Neural cell (in vitro differentiated cells): ENCODE results near the gene ZDHHC5. TPM values are rescaled to one million over a fixed set of nuclear protein-coding genes. Genes with fewer than 3 reads are reported as not detected.

Experiments
- H2AFZ ChIP-seq: fragments of 200-600, 300-800 bp; sonication (generic), shearing (Covaris generic); 2 replicates; pipeline ENCODE4 v1.6.0; 2014; ENCODE audit warnings: low read depth, mild to moderate bottlenecking, antibody characterized with exemption, low read length, moderate library complexity
- H3F3A ChIP-seq: fragments of 200-600 bp; shearing (Covaris generic); 2 replicates; pipeline ENCODE4 v1.6.1; 2016; ENCODE audit warnings: mild to moderate bottlenecking, moderate library complexity, mixed read lengths, antibody characterized with exemption, low read length; ENCODE audit not compliant: insufficient read depth, poor library complexity, severe bottlenecking
- H3K27ac ChIP-seq: fragments of 200-600, 300-800 bp; sonication (generic), shearing (Covaris generic); 2 replicates; pipeline ENCODE4 v1.5.1; 2014; ENCODE audit warnings: mild to moderate bottlenecking, low read length, moderate library complexity
- H3K27me3 ChIP-seq: fragments of 300-800, 200-600 bp; sonication (generic), shearing (Covaris generic); 2 replicates; pipeline ENCODE4 v1.6.0; 2014; ENCODE audit warnings: mild to moderate bottlenecking, low read depth, low read length, moderate library complexity; ENCODE audit not compliant: insufficient read depth
- H3K36me3 ChIP-seq: fragments of 300-800, 200-600 bp; sonication (generic), shearing (Covaris generic); 2 replicates; pipeline ENCODE4 v1.5.1; 2014; ENCODE audit warnings: mild to moderate bottlenecking, antibody characterized with exemption, low read length, moderate library complexity; ENCODE audit not compliant: insufficient read depth
- H3K4me2 ChIP-seq: fragments of 300-800, 200-600 bp; sonication (generic), shearing (Covaris generic); 2 replicates; pipeline ENCODE4 v1.6.0; 2014; ENCODE audit warnings: mild to moderate bottlenecking, low read length
- H3K4me3 ChIP-seq: fragments of 300-800, 200-600 bp; sonication (generic), shearing (Covaris generic); 2 replicates; pipeline ENCODE4 v1.5.1; 2014; ENCODE audit warnings: mild to moderate bottlenecking, low read length, moderate library complexity
- H3K79me2 ChIP-seq: fragments of 200-600 bp; shearing (Covaris generic); replicated peaks from 2 replicates; pipeline ENCODE4 v1.6.0; 2014; ENCODE audit warnings: mild to moderate bottlenecking, low read length, moderate library complexity; ENCODE audit not compliant: insufficient read depth
- H3K9ac ChIP-seq: fragments of 300-800, 200-600 bp; sonication (generic), shearing (Covaris generic); 2 replicates; pipeline ENCODE4 v1.6.1; 2016; ENCODE audit warnings: mild to moderate bottlenecking, low read length, mixed read lengths
- H3K9me2 ChIP-seq: fragments of 200-600 bp; shearing (Covaris generic); 2 replicates; pipeline ENCODE4 v1.6.1; 2016; ENCODE audit warnings: mild to moderate bottlenecking, low read length, mixed read lengths; ENCODE audit not compliant: insufficient read depth
- H3K9me3 ChIP-seq: fragments of 200-600, 300-800 bp; sonication (generic), shearing (Covaris generic); 2 replicates; pipeline ENCODE4 v1.6.1; 2016; ENCODE audit warnings: mild to moderate bottlenecking, mixed run types, low read length, moderate library complexity, mixed read lengths
- H4K20me1 ChIP-seq: fragments of 200-600 bp; shearing (Covaris generic); 2 replicates; pipeline ENCODE4 v1.6.1; 2016; ENCODE audit warnings: mild to moderate bottlenecking, mixed run types; ENCODE audit not compliant: insufficient read depth
- CTCF ChIP-seq: fragments of 450-650 bp; IDR thresholded peaks from 2 replicates; pipeline ENCODE4 v1.5.1; 2014; ENCODE audit warnings: antibody characterized with exemption, mild to moderate bottlenecking, moderate library complexity; ENCODE audit not compliant: poor library complexity, severe bottlenecking
- EP300 ChIP-seq: fragments of 450-650 bp; conservative IDR thresholded peaks from 2 replicates; pipeline ENCODE4 v1.6.1; 2014; ENCODE audit warnings: antibody characterized with exemption, mild to moderate bottlenecking, moderate library complexity; ENCODE audit not compliant: poor library complexity, severe bottlenecking
- EZH2 ChIP-seq: fragments of 200-600, 300-800 bp; shearing (Covaris generic), sonication (generic); IDR thresholded peaks from 2 replicates; pipeline ENCODE4 v1.6.1; 2014; ENCODE audit warnings: antibody characterized with exemption, low read length, borderline replicate concordance, mild to moderate bottlenecking; ENCODE audit not compliant: insufficient read depth, poor library complexity, severe bottlenecking
- MXI1 ChIP-seq: fragments of 450-650 bp; conservative IDR thresholded peaks from 2 replicates; pipeline ENCODE4 v1.6.1; 2014; ENCODE audit warnings: antibody characterized with exemption, mild to moderate bottlenecking; ENCODE audit not compliant: poor library complexity, severe bottlenecking
- POLR2AphosphoS5 ChIP-seq: IDR thresholded peaks from 2 replicates; pipeline ENCODE4 v1.6.1; 2012
- RAD21 ChIP-seq: fragments of 450-650 bp; conservative IDR thresholded peaks from 2 replicates; pipeline ENCODE4 v1.6.1; 2014; ENCODE audit warnings: antibody characterized with exemption, mild to moderate bottlenecking, moderate library complexity
- REST ChIP-seq: IDR thresholded peaks from 2 replicates; pipeline ENCODE4 v1.6.1; 2012; ENCODE audit warnings: borderline replicate concordance
- SMC3 ChIP-seq: fragments of 450-650 bp; conservative IDR thresholded peaks from 2 replicates; pipeline ENCODE4 v1.6.1; 2014; ENCODE audit warnings: antibody characterized with exemption, mild to moderate bottlenecking, moderate library complexity; ENCODE audit not compliant: poor library complexity
- TAF1 ChIP-seq: IDR thresholded peaks from 2 replicates; pipeline ENCODE4 v1.6.1; 2012; ENCODE audit warnings: low read depth
- polyA plus RNA-seq: library from polyadenylated mRNA; depleted of rRNA; stranded (reverse); fragments of >200 nt; gene quantifications from 2 replicates; pipeline ENCODE4 v1.2.3, GENCODE V29; 2014

The ZDHHC5 gene
- polyA plus RNA-seq, 1 donor from 2014 or later = 15.8 TPM

DNA sequence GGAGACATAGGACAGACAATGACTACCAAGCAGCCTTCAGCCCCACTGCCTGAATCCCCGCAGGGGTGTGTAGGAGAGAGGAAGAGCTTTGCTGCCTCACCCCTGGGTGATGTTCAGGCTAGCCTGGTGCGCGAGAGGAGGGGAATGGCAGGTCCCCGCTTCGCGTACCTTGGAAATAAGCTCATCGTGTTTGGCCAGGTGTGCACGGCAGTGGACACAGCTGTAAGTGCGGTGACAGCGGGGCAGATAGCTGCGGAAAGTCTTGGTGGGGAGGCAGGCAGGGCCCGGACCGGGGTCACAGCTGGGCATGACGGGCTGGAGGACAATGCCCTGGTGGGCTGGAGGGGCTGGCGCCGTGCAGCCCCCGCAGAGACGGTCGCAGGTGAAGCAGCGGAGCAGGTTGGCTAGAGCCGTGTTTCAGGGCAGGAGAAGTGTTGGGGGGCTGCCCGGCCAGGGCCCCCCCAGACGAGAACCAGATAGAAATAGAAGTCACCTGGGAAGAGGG lies 21.1 kb upstream of the ZDHHC5 start:
- Histone ChIP-seq H3K4me3 (peak overlapping the region; percentile 76), H3K9me2 (no peaks in the 10 kb centered on the region), H3K79me2 (peaks cover 10% of the 10 kb centered on the region), H2AFZ (no peak overlapping the region), H3K27ac (no peak overlapping the region), H3K9ac (peak overlapping the region; percentile 97), H3K9me3 (no peaks in the 10 kb centered on the region), H3K27me3 (no peaks in the 10 kb centered on the region), H3K36me3 (no peaks in the 10 kb centered on the region), H3K4me2 (peak overlapping the region; percentile 29), H4K20me1 (no peaks in the 10 kb centered on the region), H3F3A (no peaks in the 10 kb centered on the region)
- TF ChIP-seq MXI1 (no peak), EZH2 (no peak), TAF1 (no peak), POLR2AphosphoS5 (no peak), CTCF (no peak), RAD21 (no peak), SMC3 (no peak), EP300 (no peak), REST (no peak)

DNA sequence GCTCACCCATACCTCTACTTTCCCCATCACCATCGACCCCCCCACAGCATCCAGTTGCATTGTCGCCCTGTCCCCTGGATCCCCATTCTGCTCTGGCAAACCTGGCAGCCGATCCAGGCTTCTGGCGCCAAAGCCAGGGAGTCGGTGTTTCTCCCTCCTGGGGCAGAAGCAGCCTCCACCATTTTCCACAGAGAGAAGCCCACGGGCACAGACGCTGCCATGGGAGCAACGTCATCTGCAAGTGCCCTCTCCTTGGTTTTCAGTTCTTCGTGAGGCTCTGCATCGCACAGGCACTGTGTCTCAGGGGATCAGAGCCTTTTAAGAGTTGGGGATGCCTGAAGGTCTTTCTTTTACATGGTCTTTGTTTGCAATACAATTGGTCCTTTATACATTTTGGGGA lies 20.5 kb upstream of the ZDHHC5 start:
- H3K27ac ChIP-seq = peak overlapping the region; percentile 94
- peak overlapping the region; percentile 97 for H3K9ac ChIP-seq
- H4K20me1 ChIP-seq = no peaks in the 10 kb centered on the region

More for the DNA sequence above, 20.5 kb upstream of the ZDHHC5 start:
- Histone ChIP-seq H3K36me3 (no peaks in the 10 kb centered on the region), H2AFZ (no peak overlapping the region), H3F3A (no peaks in the 10 kb centered on the region), H3K9me3 (no peaks in the 10 kb centered on the region), H3K9me2 (no peaks in the 10 kb centered on the region), H3K79me2 (peaks cover 9% of the 10 kb centered on the region), H3K4me2 (peak overlapping the region; percentile 97), H3K27me3 (no peaks in the 10 kb centered on the region), H3K4me3 (peak overlapping the region; percentile 76)
- TF ChIP-seq RAD21 (no peak), EP300 (no peak), SMC3 (no peak), MXI1 (no peak), TAF1 (no peak), EZH2 (no peak), POLR2AphosphoS5 (no peak), REST (no peak), CTCF (no peak)
